ENCODE results near the gene INTU. TPM values are rescaled to one million over a fixed set of nuclear protein-coding genes. Genes with fewer than 3 reads are reported as not detected.

The INTU gene
- total RNA-seq, 3 donors from 2014 or later (not counting 1 experiment from before 2014, with no cell fraction given) = 0.08 to 0.43 (median 0.16) TPM

DNA sequence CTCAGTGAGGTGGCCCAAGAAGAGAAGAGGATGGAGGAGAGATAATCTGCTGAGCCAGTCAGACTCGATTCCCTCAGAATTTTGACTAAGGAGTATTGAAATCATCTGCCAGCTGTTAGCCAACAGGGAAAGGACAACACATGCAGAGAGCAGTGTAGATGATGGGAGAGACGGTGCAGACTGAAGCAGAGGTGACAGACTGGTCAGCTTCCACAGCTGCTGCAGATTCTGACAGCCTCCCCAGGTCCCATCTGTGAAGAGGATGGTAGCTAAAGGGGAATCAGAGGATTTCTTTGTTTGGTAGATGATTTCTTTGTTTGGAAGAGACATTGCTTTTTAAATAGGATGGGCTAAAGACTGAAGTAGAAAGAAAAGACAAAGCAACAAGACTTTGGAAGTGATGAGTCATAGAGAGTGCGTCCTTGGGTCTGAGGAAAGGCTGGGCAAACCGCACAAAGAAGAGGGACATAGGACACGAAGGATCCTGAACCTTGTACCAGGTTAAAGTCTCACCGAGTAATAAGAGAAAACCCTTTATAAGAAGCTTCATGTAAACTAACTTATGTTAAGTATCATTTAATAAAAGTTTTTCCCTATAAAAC lies 27.6 kb downstream of the INTU start:
- Histone ChIP-seq H3K4me3 (ENCODE audit: low read length) (no peak overlapping the region), H3K27ac (ENCODE audit: low read length) (no peak overlapping the region), H3K4me1 (ENCODE audit: control insufficient read depth, insufficient read depth, low read length) (no peaks in the 10 kb centered on the region), H3K36me3 (ENCODE audit: control insufficient read depth, insufficient read depth, low read length) (no peaks in the 10 kb centered on the region), H3K9me3 (ENCODE audit: control insufficient read depth, insufficient read depth, low read length) (no peaks in the 10 kb centered on the region), H3K27me3 (ENCODE audit: control insufficient read depth, insufficient read depth, low read length) (no peaks in the 10 kb centered on the region)
- WGBS (ENCODE audit: insufficient coverage) = 93% methylated on average over 4 of the region's 6 CpGs
- Mint-ChIP-seq H3K4me3 (no peak overlapping the region), H3K4me1 (no peaks in the 10 kb centered on the region), H3K27ac (no peak overlapping the region), H3K36me3 (no peaks in the 10 kb centered on the region), H3K9me3 (peaks cover 0 to 2% of the 10 kb centered on the region in 2 donors), H3K27me3 (ENCODE audit: low read depth in 2 of 2) (no peaks in the 10 kb centered on the region)
- no peak for DNase-seq
- TF ChIP-seq, protein P1, sequence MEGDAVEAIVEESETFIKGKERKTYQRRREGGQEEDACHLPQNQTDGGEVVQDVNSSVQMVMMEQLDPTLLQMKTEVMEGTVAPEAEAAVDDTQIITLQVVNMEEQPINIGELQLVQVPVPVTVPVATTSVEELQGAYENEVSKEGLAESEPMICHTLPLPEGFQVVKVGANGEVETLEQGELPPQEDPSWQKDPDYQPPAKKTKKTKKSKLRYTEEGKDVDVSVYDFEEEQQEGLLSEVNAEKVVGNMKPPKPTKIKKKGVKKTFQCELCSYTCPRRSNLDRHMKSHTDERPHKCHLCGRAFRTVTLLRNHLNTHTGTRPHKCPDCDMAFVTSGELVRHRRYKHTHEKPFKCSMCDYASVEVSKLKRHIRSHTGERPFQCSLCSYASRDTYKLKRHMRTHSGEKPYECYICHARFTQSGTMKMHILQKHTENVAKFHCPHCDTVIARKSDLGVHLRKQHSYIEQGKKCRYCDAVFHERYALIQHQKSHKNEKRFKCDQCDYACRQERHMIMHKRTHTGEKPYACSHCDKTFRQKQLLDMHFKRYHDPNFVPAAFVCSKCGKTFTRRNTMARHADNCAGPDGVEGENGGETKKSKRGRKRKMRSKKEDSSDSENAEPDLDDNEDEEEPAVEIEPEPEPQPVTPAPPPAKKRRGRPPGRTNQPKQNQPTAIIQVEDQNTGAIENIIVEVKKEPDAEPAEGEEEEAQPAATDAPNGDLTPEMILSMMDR (IDR thresholded peaks at IDR 0.05) = no peak
- intact Hi-C loops (cut with micrococcal nuclease) = no loop called here
- no peak for ATAC-seq

DNA sequence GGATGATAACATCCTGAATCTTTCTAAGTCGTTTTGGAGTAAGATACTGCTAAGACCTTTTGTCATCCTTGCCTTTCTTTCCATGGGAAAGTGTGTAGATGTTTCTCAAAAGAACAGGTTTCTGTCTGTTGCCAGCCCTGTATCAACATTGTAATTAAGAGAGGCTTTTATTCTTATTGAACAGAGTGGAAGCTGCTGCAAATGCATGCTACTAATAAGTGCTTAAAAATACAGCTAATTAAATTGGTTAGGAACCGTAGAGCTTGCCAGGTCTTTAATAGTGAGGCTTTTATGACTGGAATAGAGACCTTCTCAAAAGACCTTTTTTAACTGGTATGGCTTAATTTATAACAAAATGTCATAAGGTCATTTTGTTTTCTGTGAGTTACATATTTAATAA lies 34.4 kb downstream of the INTU start:
- H3K27me3 Mint-ChIP-seq (ENCODE audit: low read depth in 2 of 2) = no peaks in the 10 kb centered on the region
- intact Hi-C loops (cut with micrococcal nuclease) = no loop called here
- Histone ChIP-seq H3K27me3 (ENCODE audit: control insufficient read depth, insufficient read depth, low read length) (no peaks in the 10 kb centered on the region), H3K36me3 (ENCODE audit: control insufficient read depth, insufficient read depth, low read length) (no peaks in the 10 kb centered on the region), H3K4me3 (ENCODE audit: low read length) (no peak overlapping the region), H3K9me3 (ENCODE audit: control insufficient read depth, insufficient read depth, low read length) (no peaks in the 10 kb centered on the region), H3K4me1 (ENCODE audit: control insufficient read depth, insufficient read depth, low read length) (no peaks in the 10 kb centered on the region), H3K27ac (ENCODE audit: low read length) (no peak overlapping the region)
- no peak overlapping the region for H3K27ac Mint-ChIP-seq
- WGBS (ENCODE audit: insufficient coverage) = 71% methylated on average over 2 of the region's 2 CpGs
- H3K9me3 Mint-ChIP-seq = peaks cover 0 to 4% of the 10 kb centered on the region in 2 donors
- no peak overlapping the region for H3K4me3 Mint-ChIP-seq
- no peaks in the 10 kb centered on the region for H3K36me3 Mint-ChIP-seq
- H3K4me1 Mint-ChIP-seq = no peaks in the 10 kb centered on the region
- ATAC-seq (no peak), DNase-seq (no peak)
- TF ChIP-seq, protein P1 (IDR thresholded peaks at IDR 0.05) = no peak

DNA sequence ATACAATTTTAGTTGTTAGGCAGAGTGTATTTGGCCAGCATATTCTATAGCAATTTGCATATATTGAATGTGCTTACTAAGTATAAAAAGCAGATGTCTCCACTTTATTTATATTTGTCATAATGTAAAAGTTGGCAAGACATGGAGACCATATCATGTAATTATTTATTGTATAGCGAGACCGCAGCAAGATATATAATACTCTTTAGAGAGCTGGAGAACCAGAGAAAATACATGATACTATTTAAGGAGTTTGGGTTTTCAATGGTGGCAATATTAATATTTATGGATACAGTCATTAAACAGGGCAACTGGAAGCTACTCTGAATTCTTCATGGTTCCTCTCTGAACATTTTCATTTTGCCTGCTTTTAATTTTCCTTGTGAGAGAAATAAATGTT lies 35.0 kb downstream of the INTU start:
- H3K4me3 ChIP-seq (ENCODE audit: low read length) = no peak overlapping the region
- no peaks in the 10 kb centered on the region for H3K4me1 Mint-ChIP-seq
- 100% methylated on average over 2 of the region's 2 CpGs for WGBS (ENCODE audit: insufficient coverage)
- H3K36me3 ChIP-seq (ENCODE audit: control insufficient read depth, insufficient read depth, low read length) = no peaks in the 10 kb centered on the region
- no peak overlapping the region for H3K27ac ChIP-seq (ENCODE audit: low read length)
- H3K9me3 ChIP-seq (ENCODE audit: control insufficient read depth, insufficient read depth, low read length) = no peaks in the 10 kb centered on the region
- no peaks in the 10 kb centered on the region for H3K27me3 ChIP-seq (ENCODE audit: control insufficient read depth, insufficient read depth, low read length)
- H3K36me3 Mint-ChIP-seq = no peaks in the 10 kb centered on the region
- no peaks in the 10 kb centered on the region for H3K4me1 ChIP-seq (ENCODE audit: control insufficient read depth, insufficient read depth, low read length)
- TF ChIP-seq, protein P1 (IDR thresholded peaks at IDR 0.05) = no peak
- DNase-seq = no peak
- H3K27ac Mint-ChIP-seq = no peak overlapping the region
- intact Hi-C loops (cut with micrococcal nuclease) = no loop called here
- H3K4me3 Mint-ChIP-seq = no peak overlapping the region
- H3K27me3 Mint-ChIP-seq (ENCODE audit: low read depth in 2 of 2) = no peaks in the 10 kb centered on the region
- no peak for ATAC-seq
- peaks cover 0 to 4% of the 10 kb centered on the region in 2 donors for H3K9me3 Mint-ChIP-seq

DNA sequence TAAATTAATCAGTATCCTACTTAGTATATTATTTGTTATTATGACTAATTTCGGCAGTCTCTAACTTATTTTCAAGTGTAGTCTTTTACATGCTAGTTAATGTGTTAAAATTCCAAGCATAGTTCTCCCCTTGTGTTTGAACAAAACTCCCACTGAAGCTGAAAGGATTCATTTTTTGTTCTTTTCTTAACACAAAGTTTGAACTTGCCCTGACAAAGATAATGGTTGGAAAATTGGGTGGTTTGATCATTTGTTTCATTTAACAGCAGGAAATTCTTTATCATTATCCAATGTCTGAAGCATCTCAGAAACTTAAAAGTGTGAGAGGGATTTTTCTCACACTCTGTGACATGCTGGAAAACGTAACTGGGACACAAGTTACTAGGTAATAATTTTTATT lies 36.0 kb downstream of the INTU start:
- no peak overlapping the region for H3K27ac ChIP-seq (ENCODE audit: low read length)
- H3K9me3 ChIP-seq (ENCODE audit: control insufficient read depth, insufficient read depth, low read length) = no peaks in the 10 kb centered on the region
- no peaks in the 10 kb centered on the region for H3K36me3 Mint-ChIP-seq
- H3K4me3 Mint-ChIP-seq = no peak overlapping the region
- H3K27me3 ChIP-seq (ENCODE audit: control insufficient read depth, insufficient read depth, low read length) = no peaks in the 10 kb centered on the region
- H3K36me3 ChIP-seq (ENCODE audit: control insufficient read depth, insufficient read depth, low read length) = no peaks in the 10 kb centered on the region
- intact Hi-C loops (cut with micrococcal nuclease) = no loop called here
- TF ChIP-seq, protein P1 (IDR thresholded peaks at IDR 0.05) = no peak
- WGBS (ENCODE audit: insufficient coverage) = no CpG with 5 or more reads among the region's 2 CpGs
- no peaks in the 10 kb centered on the region for H3K27me3 Mint-ChIP-seq (ENCODE audit: low read depth in 2 of 2)
- no peak overlapping the region for H3K27ac Mint-ChIP-seq
- ATAC-seq = no peak
- H3K4me1 ChIP-seq (ENCODE audit: control insufficient read depth, insufficient read depth, low read length) = no peaks in the 10 kb centered on the region
- H3K4me3 ChIP-seq (ENCODE audit: low read length) = no peak overlapping the region
- no peak for DNase-seq
- no peaks in the 10 kb centered on the region for H3K4me1 Mint-ChIP-seq
- peaks cover 2 to 4% of the 10 kb centered on the region in 2 donors for H3K9me3 Mint-ChIP-seq

Measured in natural killer cell (primary cell).